ENCODE measurements around the gene SPOCK3.

The SPOCK3 gene

GRCh38 chr4:166798126-166798525 lies 436.2 kb downstream of the SPOCK3 start:
- no peak for TF ChIP-seq EP300 (IDR thresholded peaks at IDR 0.05; ENCODE audit: borderline replicate concordance)
- no peak for TF ChIP-seq FOXM1 (IDR thresholded peaks at IDR 0.05; ENCODE audit: borderline replicate concordance, low read depth)
- TF ChIP-seq USF1 (IDR thresholded peaks at IDR 0.05), result no peak
- no peak for TF ChIP-seq EGR1 (IDR thresholded peaks at IDR 0.05)
- no peak for TF ChIP-seq RAD21 (IDR thresholded peaks at IDR 0.05; ENCODE audit: low read depth)
- no peak for TF ChIP-seq MAX (IDR thresholded peaks at IDR 0.05)
- TF ChIP-seq TAF1 (IDR thresholded peaks at IDR 0.05; ENCODE audit: low read depth), result no peak
- TF ChIP-seq REST (IDR thresholded peaks at IDR 0.05; ENCODE audit: low read depth), result no peak
- no peak for TF ChIP-seq TEAD4 (IDR thresholded peaks at IDR 0.05)
- no peak for TF ChIP-seq CEBPB (IDR thresholded peaks at IDR 0.05)
- TF ChIP-seq NFIC (IDR thresholded peaks at IDR 0.05), result no peak
- TF ChIP-seq YY1 (IDR thresholded peaks at IDR 0.05; ENCODE audit: low read depth), result no peak
- no peak for TF ChIP-seq CREB1 (IDR thresholded peaks at IDR 0.05; ENCODE audit: low read depth)
- TF ChIP-seq ZBTB7A (IDR thresholded peaks at IDR 0.05; ENCODE audit: low read depth), result no peak
- no peak for TF ChIP-seq TCF12 (IDR thresholded peaks at IDR 0.05; ENCODE audit: low read depth)

- no peak for TF ChIP-seq USF1 (IDR thresholded peaks at IDR 0.05)
- no peak for TF ChIP-seq EP300 (IDR thresholded peaks at IDR 0.05; ENCODE audit: borderline replicate concordance)
- TF ChIP-seq RAD21 (IDR thresholded peaks at IDR 0.05; ENCODE audit: low read depth), result no peak
- TF ChIP-seq CREB1 (IDR thresholded peaks at IDR 0.05; ENCODE audit: low read depth), result no peak
- no peak for TF ChIP-seq REST (IDR thresholded peaks at IDR 0.05; ENCODE audit: low read depth)
- TF ChIP-seq YY1 (IDR thresholded peaks at IDR 0.05; ENCODE audit: low read depth), result no peak
- TF ChIP-seq MAX (IDR thresholded peaks at IDR 0.05), result no peak
- no peak for TF ChIP-seq CEBPB (IDR thresholded peaks at IDR 0.05)
- TF ChIP-seq TCF12 (IDR thresholded peaks at IDR 0.05; ENCODE audit: low read depth), result no peak
- no peak for TF ChIP-seq EGR1 (IDR thresholded peaks at IDR 0.05)
- no peak for TF ChIP-seq FOXM1 (IDR thresholded peaks at IDR 0.05; ENCODE audit: borderline replicate concordance, low read depth)
- no peak for TF ChIP-seq ZBTB7A (IDR thresholded peaks at IDR 0.05; ENCODE audit: low read depth)
- TF ChIP-seq TEAD4 (IDR thresholded peaks at IDR 0.05), result no peak
Observed at GRCh38 chr4:166777760-166778159, 456.5 kb downstream of the SPOCK3 start.

GRCh38 chr4:166763018-166763417 lies 471.3 kb downstream of the SPOCK3 start:
- TF ChIP-seq TCF12 (IDR thresholded peaks at IDR 0.05; ENCODE audit: low read depth) (no peak), EP300 (IDR thresholded peaks at IDR 0.05; ENCODE audit: borderline replicate concordance) (no peak), CEBPB (IDR thresholded peaks at IDR 0.05) (no peak), FOXM1 (IDR thresholded peaks at IDR 0.05; ENCODE audit: borderline replicate concordance, low read depth) (no peak), YY1 (IDR thresholded peaks at IDR 0.05; ENCODE audit: low read depth) (no peak), NFIC (IDR thresholded peaks at IDR 0.05) (no peak), MAX (IDR thresholded peaks at IDR 0.05) (no peak), EGR1 (IDR thresholded peaks at IDR 0.05) (no peak), ZBTB7A (IDR thresholded peaks at IDR 0.05; ENCODE audit: low read depth) (no peak), USF1 (IDR thresholded peaks at IDR 0.05) (no peak), RAD21 (IDR thresholded peaks at IDR 0.05; ENCODE audit: low read depth) (no peak), TEAD4 (IDR thresholded peaks at IDR 0.05) (no peak), REST (IDR thresholded peaks at IDR 0.05; ENCODE audit: low read depth) (no peak), CREB1 (IDR thresholded peaks at IDR 0.05; ENCODE audit: low read depth) (no peak), TAF1 (IDR thresholded peaks at IDR 0.05; ENCODE audit: low read depth) (no peak)
